Measurements from ENCODE around the gene SCYL1. TPM values are rescaled to one million over a fixed set of nuclear protein-coding genes. Genes with fewer than 3 reads are reported as not detected.
A peak's percentile ranks its signal among the peaks of the same experiment; 100 is the strongest.

The SCYL1 gene
- 80.0 TPM for total RNA-seq (ENCODE audit: unreplicated experiment)
- long read RNA-seq, transcript SCYL1-201 (18 exons, 2,642 nt), result minor isoform, 7 of 31 reads
- long read RNA-seq, transcript SCYL1-203 (18 exons, 2,583 nt), result major isoform, 8 of 31 reads
- long read RNA-seq, partial matches to known transcripts, result 8 of 31 reads
- long read RNA-seq, other reads (novel, unspliced or antisense), result 8 of 31 reads

- peak within 1 kb of the TSS; percentile 84 for H3K27ac Mint-ChIP-seq (ENCODE audit: unreplicated experiment)
- H3K36me3 Mint-ChIP-seq (ENCODE audit: unreplicated experiment), result no peaks in the 10 kb centered on the region
- peaks cover 2% of the 10 kb centered on the region for H3K27me3 Mint-ChIP-seq (ENCODE audit: unreplicated experiment)
- TF ChIP-seq CTCF (IDR thresholded peaks at IDR 0.05; ENCODE audit: partially characterized antibody, unreplicated experiment), result no peak
- DNase-seq, result peak; percentile 83
- peaks cover 9% of the 10 kb centered on the region for H3K4me1 Mint-ChIP-seq (ENCODE audit: low read depth, unreplicated experiment)
- peaks cover 1% of the 10 kb centered on the region for H3K9me3 Mint-ChIP-seq (ENCODE audit: unreplicated experiment)
- peak within 1 kb of the TSS; percentile 92 for H3K4me3 Mint-ChIP-seq (ENCODE audit: unreplicated experiment)
Observed at GRCh38 chr11:65524741-65525545, at the start of gene SCYL1. Gene SCYL1 (plus strand): TSS chr11:65525083. CDS start chr11:65525154, 71 bp downstream.

- H3K27ac Mint-ChIP-seq (ENCODE audit: unreplicated experiment), result peak overlapping the region; percentile 99
- H3K27me3 Mint-ChIP-seq (ENCODE audit: unreplicated experiment), result peaks cover 2% of the 10 kb centered on the region
- no peak for DNase-seq
- peaks cover 28% of the 10 kb centered on the region for H3K4me1 Mint-ChIP-seq (ENCODE audit: low read depth, unreplicated experiment)
- H3K36me3 Mint-ChIP-seq (ENCODE audit: unreplicated experiment), result no peaks in the 10 kb centered on the region
- H3K4me3 Mint-ChIP-seq (ENCODE audit: unreplicated experiment), result peak overlapping the region; percentile 92
- peaks cover 10% of the 10 kb centered on the region for H3K9me3 Mint-ChIP-seq (ENCODE audit: unreplicated experiment)
- no peak for TF ChIP-seq CTCF (IDR thresholded peaks at IDR 0.05; ENCODE audit: partially characterized antibody, unreplicated experiment)
Observed at GRCh38 chr11:65476632-65477148, 48.2 kb upstream of the SCYL1 start.

- Mint-ChIP-seq H3K4me1 (ENCODE audit: low read depth, unreplicated experiment) (peaks cover 24% of the 10 kb centered on the region), H3K4me3 (ENCODE audit: unreplicated experiment) (peak overlapping the region; percentile 92)
Observed at GRCh38 chr11:65477149-65477965, 47.5 kb upstream of the SCYL1 start.

GRCh38 chr11:65478388-65479183 is 46.3 kb upstream of the SCYL1 start:
- peaks cover 2% of the 10 kb centered on the region for H3K27me3 Mint-ChIP-seq (ENCODE audit: unreplicated experiment)
- TF ChIP-seq CTCF (IDR thresholded peaks at IDR 0.05; ENCODE audit: partially characterized antibody, unreplicated experiment), result no peak
- H3K4me3 Mint-ChIP-seq (ENCODE audit: unreplicated experiment), result peak overlapping the region; percentile 38
- H3K27ac Mint-ChIP-seq (ENCODE audit: unreplicated experiment), result peak overlapping the region; percentile 78
- peaks cover 8% of the 10 kb centered on the region for H3K9me3 Mint-ChIP-seq (ENCODE audit: unreplicated experiment)
- no peaks in the 10 kb centered on the region for H3K36me3 Mint-ChIP-seq (ENCODE audit: unreplicated experiment)
- DNase-seq, result no peak
- H3K4me1 Mint-ChIP-seq (ENCODE audit: low read depth, unreplicated experiment), result peaks cover 24% of the 10 kb centered on the region

More at GRCh38 chr11:65477149-65477965, 47.5 kb upstream of the SCYL1 start:
- H3K9me3 Mint-ChIP-seq (ENCODE audit: unreplicated experiment), result peaks cover 8% of the 10 kb centered on the region
- peaks cover 2% of the 10 kb centered on the region for H3K27me3 Mint-ChIP-seq (ENCODE audit: unreplicated experiment)
- peak overlapping the region; percentile 100 for H3K27ac Mint-ChIP-seq (ENCODE audit: unreplicated experiment)
- TF ChIP-seq CTCF (IDR thresholded peaks at IDR 0.05; ENCODE audit: partially characterized antibody, unreplicated experiment), result no peak
- no peaks in the 10 kb centered on the region for H3K36me3 Mint-ChIP-seq (ENCODE audit: unreplicated experiment)
- DNase-seq, result peak; percentile 96

Data from glutamatergic neuron (in vitro differentiated cells).